Measurements from ENCODE around the gene LRBA. TPM values are rescaled to one million over a fixed set of nuclear protein-coding genes. Genes with fewer than 3 reads are reported as not detected.
A peak's percentile ranks its signal among the peaks of the same experiment; 100 is the strongest.

The LRBA gene
- total and polyA plus RNA-seq, 9 of the 15 experiments (the other 6 are each of a cell fraction or from before 2014, with no cell fraction given) = 24.2 to 88.7 (median 59.7) TPM

GRCh38 chr4:150302553-150302952 is 712.5 kb downstream of the LRBA start:
- no peaks in the 10 kb centered on the region for H4K20me1 ChIP-seq (replicated peaks; ENCODE audit: control insufficient read depth, insufficient read depth, low read length)
- no peak overlapping the region for H3K4me2 ChIP-seq (ENCODE audit: insufficient read depth, low read length)
- 27% methylated on average over 4 of the region's 4 CpGs for WGBS (ENCODE audit: insufficient coverage, low coverage, missing lambda C conversion rate)
- POLR2A ChIA-PET = interaction anchor here (1.0 kb wide), 1 partner anchor 564 kb away, joined by 3 read pairs; no protein-coding TSS in a partner anchor
- DNase-seq (ENCODE audit: extremely low read depth in 1 of 4, low spot score in 3 of 4) (peak; percentile 51 to 76 (median 59)), ATAC-seq (peak; percentile 70), FAIRE-seq (peak; percentile 80)
- peaks cover 6% of the 10 kb centered on the region; the same call in 1 of the 3 replicates for H3K36me3 ChIP-seq (ENCODE audit: control insufficient read depth, insufficient read depth, low read length)
- no TSS peak for BruUV-seq (replicated peaks)
- no peaks in the 10 kb centered on the region for H3K9me1 ChIP-seq (ENCODE audit: control insufficient read depth, insufficient read depth, low read length)
- CTCF ChIA-PET (ENCODE audit: low intra/inter-chr PET ratio) = no interaction called here
- in situ Hi-C loops (cut with MboI) (no loop called here), intact Hi-C loops (cut with micrococcal nuclease) (loop anchor here (2.0 kb wide), 1 partner anchor 16 kb away; no protein-coding TSS in a partner anchor)
- H3K4me1 ChIP-seq (replicated peaks in 1 of 2; ENCODE audit: control insufficient read depth in 2 of 2, insufficient read depth in 2 of 2, low read length in 2 of 2) = peaks cover 0 to 2% of the 10 kb centered on the region in 2 experiments; a peak in 1 of 5 replicates
- no peak overlapping the region; the same call in 2 of the 3 replicates for H3K27ac ChIP-seq (ENCODE audit: extremely low read depth, low read depth, low read length)
- no peaks in the 10 kb centered on the region for H3K79me2 ChIP-seq (ENCODE audit: control insufficient read depth, insufficient read depth, low read length)
- no peaks in the 10 kb centered on the region for H3K27me3 ChIP-seq (ENCODE audit: control insufficient read depth in 2 of 2, insufficient read depth in 2 of 2, low read length in 2 of 2)
- no peaks in the 10 kb centered on the region for H3K9me3 ChIP-seq (replicated peaks; ENCODE audit: control insufficient read depth, insufficient read depth, low read depth, low read length)
- H2AFZ ChIP-seq (ENCODE audit: low read depth, low read length) = no peak overlapping the region
- H3K4me3 ChIP-seq = no peak overlapping the region
- no peak overlapping the region for H3K9ac ChIP-seq (ENCODE audit: insufficient read depth in 1 of 2, low read depth in 2 of 2, low read length in 2 of 2)
- TF ChIP-seq CEBPG (CRISPR knock-in tag; IDR thresholded peaks at IDR 0.05) = peak; percentile 93
- TF ChIP-seq CEBPG (tag; conservative IDR thresholded peaks at IDR 0.05 in 1 of 2, IDR thresholded peaks at IDR 0.05 in 1 of 2) = peak; percentile 56 to 96
- TF ChIP-seq FOXM1 (IDR thresholded peaks at IDR 0.05; ENCODE audit: low read depth) = peak; percentile 76
- no peak for TF ChIP-seq FOXM1 (CRISPR knock-in tag; IDR thresholded peaks at IDR 0.05; ENCODE audit: low read depth)
- TF ChIP-seq ZZZ3 (IDR thresholded peaks at IDR 0.05) = 0 out of 2 replicates have a peak, but pooled peaks have one; percentile 21
- 0 out of 2 replicates have a peak, but pooled peaks have one; percentile 23 for TF ChIP-seq ZNF644 (tag; IDR thresholded peaks at IDR 0.05; ENCODE audit: low read depth)
- TF ChIP-seq ZC3H11A (IDR thresholded peaks at IDR 0.05; ENCODE audit: low read depth, low read length) = no peak
- peak; percentile 98 for TF ChIP-seq RAD51 (IDR thresholded peaks at IDR 0.05; ENCODE audit: borderline replicate concordance, low read depth)
- 0 out of 2 replicates have a peak, but pooled peaks have one; percentile 19 for TF ChIP-seq ZNF766 (CRISPR knock-in tag; conservative IDR thresholded peaks at IDR 0.05)
- TF ChIP-seq ZNF197 (CRISPR knock-in tag; IDR thresholded peaks at IDR 0.05; ENCODE audit: low read depth) = no peak
- TF ChIP-seq GATA2 (CRISPR knock-in tag; IDR thresholded peaks at IDR 0.05) = no peak
- no peak for TF ChIP-seq ESRRB (CRISPR knock-in tag; IDR thresholded peaks at IDR 0.05; ENCODE audit: borderline replicate concordance)
- TF ChIP-seq GMEB1 (CRISPR knock-in tag; IDR thresholded peaks at IDR 0.05) = no peak
- peak; percentile 90 for TF ChIP-seq NFATC3 (IDR thresholded peaks at IDR 0.05)
- no peak for TF ChIP-seq CCAR2 (IDR thresholded peaks at IDR 0.05; ENCODE audit: low read depth, low read length)
- TF ChIP-seq CREM (IDR thresholded peaks at IDR 0.05; ENCODE audit: low read depth) = peak; percentile 52; the same call in 1 of the 2 replicates
- peak; percentile 50; the same call in 1 of the 2 replicates for TF ChIP-seq TCF3 (CRISPR knock-in tag; IDR thresholded peaks at IDR 0.05)
- TF ChIP-seq TFAP4 (CRISPR knock-in tag; IDR thresholded peaks at IDR 0.05; ENCODE audit: borderline replicate concordance) = no peak
- no peak for TF ChIP-seq ARID3B (CRISPR knock-in tag; IDR thresholded peaks at IDR 0.05; ENCODE audit: borderline replicate concordance)
- TF ChIP-seq ARHGAP35 (IDR thresholded peaks at IDR 0.05; ENCODE audit: partially characterized antibody) = no peak
- no peak for TF ChIP-seq XRCC5 (IDR thresholded peaks at IDR 0.05; ENCODE audit: low read depth, low read length)

Measured in K562 (cell line).